Right hindlimb (tissue), 1 donor: Measurements from ENCODE around the gene TTLL11.

Experiments used
- DNase-seq: peaks from one replicate; pipeline ENCODE4 v3.0.0-alpha.2; 2018

Gene TTLL11

GRCh38 chr9:121822093-121823085 lies 270.7 kb downstream of the TTLL11 start:
- DNase-seq: no peak

GRCh38 chr9:121821326-121821725 lies 271.8 kb downstream of the TTLL11 start:
- DNase-seq: no peak

- no peak for DNase-seq
Observed at GRCh38 chr9:121820286-121821005, 272.7 kb downstream of the TTLL11 start.

GRCh38 chr9:121819428-121820231 lies 273.5 kb downstream of the TTLL11 start:
- peak; percentile 35 for DNase-seq

- no peak for DNase-seq
Observed at GRCh38 chr9:121818841-121819427, 274.2 kb downstream of the TTLL11 start.

GRCh38 chr9:121818016-121818661 lies 275.0 kb downstream of the TTLL11 start:
- DNase-seq: no peak

- no peak for DNase-seq
Observed at GRCh38 chr9:121817476-121817875, 275.6 kb downstream of the TTLL11 start.

- DNase-seq: no peak
Observed at GRCh38 chr9:121816845-121817450, 276.2 kb downstream of the TTLL11 start.

- DNase-seq: no peak
Observed at GRCh38 chr9:121816449-121816817, 276.7 kb downstream of the TTLL11 start.

- DNase-seq: no peak
Observed at GRCh38 chr9:121815546-121816448, 277.3 kb downstream of the TTLL11 start.

- no peak for DNase-seq
Observed at GRCh38 chr9:121815084-121815483, 278.0 kb downstream of the TTLL11 start.

- no peak for DNase-seq
Observed at GRCh38 chr9:121814594-121814993, 278.5 kb downstream of the TTLL11 start.

GRCh38 chr9:121813519-121814210 lies 279.4 kb downstream of the TTLL11 start:
- DNase-seq: no peak

- no peak for DNase-seq
Observed at GRCh38 chr9:121812159-121812735, 280.9 kb downstream of the TTLL11 start.

GRCh38 chr9:121811751-121812150 lies 281.4 kb downstream of the TTLL11 start:
- DNase-seq: no peak

GRCh38 chr9:121811140-121811539 lies 282.0 kb downstream of the TTLL11 start:
- DNase-seq: no peak

GRCh38 chr9:121810489-121810888 lies 282.6 kb downstream of the TTLL11 start:
- DNase-seq: no peak

- DNase-seq: no peak
Observed at GRCh38 chr9:121809356-121810050, 283.6 kb downstream of the TTLL11 start.

- no peak for DNase-seq
Observed at GRCh38 chr9:121808781-121809180, 284.3 kb downstream of the TTLL11 start.
